ENCODE results near the gene TIAM2.

GRCh38 chr6:154984146-154984545, 11.0 kb upstream of the TIAM2 start:
- TF ChIP-seq, protein P1, sequence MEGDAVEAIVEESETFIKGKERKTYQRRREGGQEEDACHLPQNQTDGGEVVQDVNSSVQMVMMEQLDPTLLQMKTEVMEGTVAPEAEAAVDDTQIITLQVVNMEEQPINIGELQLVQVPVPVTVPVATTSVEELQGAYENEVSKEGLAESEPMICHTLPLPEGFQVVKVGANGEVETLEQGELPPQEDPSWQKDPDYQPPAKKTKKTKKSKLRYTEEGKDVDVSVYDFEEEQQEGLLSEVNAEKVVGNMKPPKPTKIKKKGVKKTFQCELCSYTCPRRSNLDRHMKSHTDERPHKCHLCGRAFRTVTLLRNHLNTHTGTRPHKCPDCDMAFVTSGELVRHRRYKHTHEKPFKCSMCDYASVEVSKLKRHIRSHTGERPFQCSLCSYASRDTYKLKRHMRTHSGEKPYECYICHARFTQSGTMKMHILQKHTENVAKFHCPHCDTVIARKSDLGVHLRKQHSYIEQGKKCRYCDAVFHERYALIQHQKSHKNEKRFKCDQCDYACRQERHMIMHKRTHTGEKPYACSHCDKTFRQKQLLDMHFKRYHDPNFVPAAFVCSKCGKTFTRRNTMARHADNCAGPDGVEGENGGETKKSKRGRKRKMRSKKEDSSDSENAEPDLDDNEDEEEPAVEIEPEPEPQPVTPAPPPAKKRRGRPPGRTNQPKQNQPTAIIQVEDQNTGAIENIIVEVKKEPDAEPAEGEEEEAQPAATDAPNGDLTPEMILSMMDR (IDR thresholded peaks at IDR 0.05; ENCODE audit: low read length) = no peak
- no peak for TF ChIP-seq EZH2 (IDR thresholded peaks at IDR 0.05; ENCODE audit: borderline replicate concordance, low read length)

Data from OCI-LY1 (cell line).